Mononuclear cell (primary cell): ENCODE measurements around the gene SPATC1L. TPM values are rescaled to one million over a fixed set of nuclear protein-coding genes. Genes with fewer than 3 reads are reported as not detected.

Experiments
- H3K27me3 ChIP-seq: 2 replicates; pipeline ENCODE4 v1.6.0; 2011; ENCODE audit warnings: low read length, control low read depth; ENCODE audit not compliant: insufficient read depth
- H3K4me1 ChIP-seq: 2 replicates; pipeline ENCODE4 v1.5.1; 2011; ENCODE audit warnings: mild to moderate bottlenecking, low read length, control low read depth; ENCODE audit not compliant: insufficient read depth
- H3K4me3 ChIP-seq: 2 replicates; pipeline ENCODE4 v1.5.1; 2011; ENCODE audit warnings: mild to moderate bottlenecking, low read length, moderate library complexity
- H3K9me3 ChIP-seq: 2 replicates; pipeline ENCODE4 v1.5.1; 2011; ENCODE audit warnings: low read depth, mild to moderate bottlenecking, control low read depth, low read length
- total RNA-seq: library from RNA; depleted of rRNA; stranded (reverse); fragments of >200 nt; gene quantifications from one replicate; pipeline ENCODE4 v1.2.3, GENCODE V29; 2012

The SPATC1L gene
- total RNA-seq, 1 donor: 1.7 TPM

DNA sequence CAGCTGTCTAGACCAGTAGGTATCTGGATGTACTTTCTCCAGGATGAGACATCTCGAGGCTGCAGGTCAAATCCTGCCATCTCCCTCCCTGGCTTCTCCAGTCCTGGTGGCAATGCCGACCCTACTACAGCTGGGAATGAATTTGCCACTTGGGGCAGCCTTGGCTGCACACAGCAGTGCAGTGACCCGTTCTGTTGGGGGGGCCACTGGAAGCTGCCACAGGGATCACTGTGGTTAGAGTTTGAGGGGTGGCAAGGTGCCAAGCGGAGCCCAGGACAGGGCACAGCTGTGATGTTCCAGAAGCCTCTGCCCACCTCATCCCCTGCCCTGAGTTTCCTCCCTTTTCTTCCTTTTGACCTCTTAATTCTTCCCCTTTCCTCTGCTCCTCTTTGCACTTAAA lies 69.3 kb downstream of the SPATC1L start:
- no peaks in the 10 kb centered on the region for H3K9me3 ChIP-seq
- no peak overlapping the region for H3K4me3 ChIP-seq
- no peaks in the 10 kb centered on the region for H3K27me3 ChIP-seq
- H3K4me1 ChIP-seq: no peaks in the 10 kb centered on the region

GRCh38 chr21:46113497-46114176 lies 70.6 kb downstream of the SPATC1L start:
- Histone ChIP-seq H3K9me3 (no peaks in the 10 kb centered on the region), H3K4me3 (no peak overlapping the region), H3K4me1 (no peaks in the 10 kb centered on the region), H3K27me3 (no peaks in the 10 kb centered on the region)

GRCh38 chr21:46112725-46113215 lies 71.5 kb downstream of the SPATC1L start:
- Histone ChIP-seq H3K9me3 (no peaks in the 10 kb centered on the region), H3K4me3 (no peak overlapping the region), H3K4me1 (no peaks in the 10 kb centered on the region), H3K27me3 (no peaks in the 10 kb centered on the region)

DNA sequence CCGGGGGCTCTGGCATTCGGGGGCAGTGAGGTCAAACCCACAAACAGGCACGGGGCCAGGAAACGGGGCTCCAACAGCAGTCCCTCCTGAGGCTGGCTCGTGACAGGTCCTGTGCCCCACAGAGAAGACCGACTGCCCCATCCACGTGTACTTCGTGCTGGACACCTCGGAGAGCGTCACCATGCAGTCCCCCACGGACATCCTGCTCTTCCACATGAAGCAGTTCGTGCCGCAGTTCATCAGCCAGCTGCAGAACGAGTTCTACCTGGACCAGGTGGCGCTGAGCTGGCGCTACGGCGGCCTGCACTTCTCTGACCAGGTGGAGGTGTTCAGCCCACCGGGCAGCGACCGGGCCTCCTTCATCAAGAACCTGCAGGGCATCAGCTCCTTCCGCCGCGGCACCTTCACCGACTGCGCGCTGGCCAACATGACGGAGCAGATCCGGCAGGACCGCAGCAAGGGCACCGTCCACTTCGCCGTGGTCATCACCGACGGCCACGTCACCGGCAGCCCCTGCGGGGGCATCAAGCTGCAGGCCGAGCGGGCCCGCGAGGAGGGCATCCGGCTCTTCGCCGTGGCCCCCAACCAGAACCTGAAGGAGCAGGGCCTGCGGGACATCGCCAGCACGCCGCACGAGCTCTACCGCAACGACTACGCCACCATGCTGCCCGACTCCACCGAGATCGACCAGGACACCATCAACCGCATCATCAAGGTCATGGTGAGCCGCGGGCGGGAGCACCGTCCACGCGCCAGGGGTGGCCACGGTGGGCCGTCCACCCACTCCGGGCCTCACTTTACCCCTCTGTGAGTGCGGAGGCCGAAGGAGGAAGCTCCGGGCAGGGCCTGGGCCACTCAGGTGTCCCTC lies 72.2 kb downstream of the SPATC1L start:
- no peaks in the 10 kb centered on the region for H3K27me3 ChIP-seq
- no peaks in the 10 kb centered on the region for H3K9me3 ChIP-seq
- H3K4me1 ChIP-seq: no peaks in the 10 kb centered on the region
- H3K4me3 ChIP-seq: no peak overlapping the region

DNA sequence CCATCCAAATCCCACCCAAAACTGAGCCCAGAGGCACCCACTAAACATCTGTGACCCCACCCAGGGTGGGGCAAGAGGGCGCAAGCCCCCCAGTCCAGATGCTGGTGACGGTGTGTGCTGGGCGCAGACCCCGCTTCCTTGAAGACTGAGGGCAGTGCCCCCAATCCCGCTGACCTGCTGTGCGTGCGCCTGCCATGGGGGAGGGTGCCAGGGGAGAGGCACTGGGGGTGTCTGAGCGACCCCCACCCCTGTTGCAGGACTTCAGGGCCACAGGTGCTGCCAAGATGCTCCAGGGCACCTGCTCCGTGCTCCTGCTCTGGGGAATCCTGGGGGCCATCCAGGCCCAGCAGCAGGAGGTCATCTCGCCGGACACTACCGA lies 73.1 kb downstream of the SPATC1L start:
- H3K27me3 ChIP-seq: no peaks in the 10 kb centered on the region
- no peaks in the 10 kb centered on the region for H3K4me1 ChIP-seq
- no peak overlapping the region for H3K4me3 ChIP-seq
- no peaks in the 10 kb centered on the region for H3K9me3 ChIP-seq

Other genes with a start within 250 kb of the SPATC1L start
- 1.4 TPM for gene COL6A1, start 202.7 kb downstream of the SPATC1L start, total RNA-seq
- 12.6 TPM for gene COL6A2, start 86.3 kb downstream of the SPATC1L start, total RNA-seq
- gene FTCD, start 28.9 kb downstream of the SPATC1L start, total RNA-seq: 0.10 TPM
- 9.6 TPM for gene LSS, start 44.3 kb upstream of the SPATC1L start, total RNA-seq
- gene MCM3AP, start 101.2 kb upstream of the SPATC1L start, total RNA-seq: 38.8 TPM
- gene YBEY, start 101.9 kb upstream of the SPATC1L start, total RNA-seq: 19.7 TPM
- gene C21orf58, start 139.4 kb upstream of the SPATC1L start, total RNA-seq: 1.0 TPM
- gene PCNT, start 139.7 kb upstream of the SPATC1L start, total RNA-seq: 27.9 TPM